Mammary epithelial cell (primary cell): ENCODE results near the gene PTGES2.
"Not testable (repeated sequence)": the region's sequence is repeated elsewhere in the genome, so short reads cannot be mapped to it uniquely, and the experiment has no call there.

Experiments used
- EZH2 ChIP-seq: IDR thresholded peaks from 2 replicates; pipeline ENCODE4 v1.6.1; 2012; ENCODE audit warnings: low read length, inconsistent platforms, borderline replicate concordance
- TF ChIP-seq, protein P1 (sequence below), 2 donors: IDR thresholded peaks in 1 of 2; conservative IDR thresholded peaks in 1 of 2; 2 replicates each; pipeline ENCODE4 v1.5.1; 2011 to 2012; ENCODE audit warnings: inconsistent platforms in 2 of 2, low read length in 2 of 2, mild to moderate bottlenecking in 2 of 2, control low read depth in 1 of 2, low read depth in 1 of 2; ENCODE audit not compliant: insufficient read depth in 1 of 2; ENCODE audit errors: extremely low read depth in 1 of 2

DNA sequence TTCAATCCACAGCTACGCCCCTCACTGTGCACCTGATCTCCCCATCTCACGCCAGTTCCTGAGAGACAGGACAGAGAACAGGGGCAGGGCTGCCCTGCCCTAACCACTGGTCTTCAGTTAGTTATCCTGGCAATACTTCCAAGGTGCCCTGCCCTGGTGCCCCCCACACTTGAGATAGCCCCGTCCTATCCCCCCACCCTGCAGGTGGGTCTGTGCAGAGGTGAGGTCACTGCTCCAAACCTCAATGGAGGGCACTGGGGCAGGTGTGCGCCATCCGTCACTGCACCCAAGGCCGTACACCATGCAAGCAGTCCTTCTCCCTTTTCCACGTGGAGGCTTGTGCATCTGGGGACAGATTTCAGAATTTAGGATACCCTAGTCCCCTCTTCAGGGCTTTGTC is 3.1 kb upstream of the PTGES2 start:
- TF ChIP-seq, protein P1, sequence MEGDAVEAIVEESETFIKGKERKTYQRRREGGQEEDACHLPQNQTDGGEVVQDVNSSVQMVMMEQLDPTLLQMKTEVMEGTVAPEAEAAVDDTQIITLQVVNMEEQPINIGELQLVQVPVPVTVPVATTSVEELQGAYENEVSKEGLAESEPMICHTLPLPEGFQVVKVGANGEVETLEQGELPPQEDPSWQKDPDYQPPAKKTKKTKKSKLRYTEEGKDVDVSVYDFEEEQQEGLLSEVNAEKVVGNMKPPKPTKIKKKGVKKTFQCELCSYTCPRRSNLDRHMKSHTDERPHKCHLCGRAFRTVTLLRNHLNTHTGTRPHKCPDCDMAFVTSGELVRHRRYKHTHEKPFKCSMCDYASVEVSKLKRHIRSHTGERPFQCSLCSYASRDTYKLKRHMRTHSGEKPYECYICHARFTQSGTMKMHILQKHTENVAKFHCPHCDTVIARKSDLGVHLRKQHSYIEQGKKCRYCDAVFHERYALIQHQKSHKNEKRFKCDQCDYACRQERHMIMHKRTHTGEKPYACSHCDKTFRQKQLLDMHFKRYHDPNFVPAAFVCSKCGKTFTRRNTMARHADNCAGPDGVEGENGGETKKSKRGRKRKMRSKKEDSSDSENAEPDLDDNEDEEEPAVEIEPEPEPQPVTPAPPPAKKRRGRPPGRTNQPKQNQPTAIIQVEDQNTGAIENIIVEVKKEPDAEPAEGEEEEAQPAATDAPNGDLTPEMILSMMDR (conservative IDR thresholded peaks at IDR 0.05 in 1 of 2, IDR thresholded peaks at IDR 0.05 in 1 of 2; ENCODE audit: extremely low read depth in 1 of 2, insufficient read depth in 1 of 2, low read depth in 1 of 2, low read length in 2 of 2) = not testable (repeated sequence)
- TF ChIP-seq EZH2 = not testable (repeated sequence)
